ENCODE data around the gene RAB9B.
A peak's percentile ranks its signal among the peaks of the same experiment; 100 is the strongest.

Gene RAB9B

DNA sequence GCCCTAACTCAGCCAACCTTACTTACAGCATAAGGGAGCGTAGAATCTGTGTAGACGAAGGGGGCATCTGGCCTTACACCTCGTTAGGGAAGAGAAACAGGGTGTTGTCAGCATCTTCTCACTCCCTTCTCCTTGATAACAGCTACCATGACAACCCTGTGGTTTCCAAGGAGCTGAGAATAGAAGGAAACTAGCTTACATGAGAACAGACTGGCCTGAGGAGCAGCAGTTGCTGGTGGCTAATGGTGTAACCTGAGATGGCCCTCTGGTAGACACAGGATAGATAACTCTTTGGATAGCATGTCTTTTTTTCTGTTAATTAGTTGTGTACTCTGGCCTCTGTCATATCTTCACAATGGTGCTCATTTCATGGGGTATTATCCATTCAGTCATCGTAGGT is 40.8 kb downstream of the RAB9B start:
- 89 to 90% methylated on average over 2 to 4 of the region's 4 CpGs for WGBS, 2 experiments
- Histone ChIP-seq H3K27me3 (ENCODE audit: control insufficient read depth, insufficient read depth, low read length, poor library complexity, severe bottlenecking) (no peaks in the 10 kb centered on the region), H3K4me3 (ENCODE audit: insufficient read depth, low read depth, low read length) (no peak overlapping the region), H3K9me3 (ENCODE audit: control insufficient read depth, low read length) (no peaks in the 10 kb centered on the region), H3K27ac (ENCODE audit: insufficient read depth, low read depth, low read length, poor library complexity, severe bottlenecking) (no peak overlapping the region), H3K4me1 (ENCODE audit: control insufficient read depth, insufficient read depth, low read length) (peaks cover 3% of the 10 kb centered on the region), H3K36me3 (ENCODE audit: control insufficient read depth, insufficient read depth, low read length) (no peaks in the 10 kb centered on the region)

DNA sequence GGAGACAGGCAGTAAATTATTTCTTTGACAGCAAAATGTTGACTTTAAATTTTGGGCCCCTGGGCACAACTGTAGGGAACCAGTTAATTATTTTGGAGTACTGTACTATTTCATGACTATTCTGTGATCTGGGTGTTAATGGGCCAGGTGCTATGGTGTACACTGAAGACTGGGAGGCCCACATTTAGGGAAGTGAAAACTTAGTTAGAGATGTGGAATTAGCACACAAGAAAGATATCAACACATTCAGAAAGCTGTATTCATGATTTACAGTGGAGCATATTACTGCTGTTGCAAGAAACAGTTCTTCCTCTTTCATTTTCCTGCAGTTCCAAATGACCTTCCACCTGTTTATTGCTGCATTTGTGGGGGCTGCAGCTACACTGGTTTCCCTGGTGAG is 43.1 kb downstream of the RAB9B start:
- Histone ChIP-seq H3K27me3 (ENCODE audit: control insufficient read depth, insufficient read depth, low read length, poor library complexity, severe bottlenecking) (no peaks in the 10 kb centered on the region), H3K27ac (ENCODE audit: insufficient read depth, low read depth, low read length, poor library complexity, severe bottlenecking) (no peak overlapping the region), H3K9me3 (ENCODE audit: control insufficient read depth, low read length) (no peaks in the 10 kb centered on the region), H3K4me1 (ENCODE audit: control insufficient read depth, insufficient read depth, low read length) (peaks cover 3% of the 10 kb centered on the region), H3K4me3 (ENCODE audit: insufficient read depth, low read depth, low read length) (no peak overlapping the region), H3K36me3 (ENCODE audit: control insufficient read depth, insufficient read depth, low read length) (no peaks in the 10 kb centered on the region)

DNA sequence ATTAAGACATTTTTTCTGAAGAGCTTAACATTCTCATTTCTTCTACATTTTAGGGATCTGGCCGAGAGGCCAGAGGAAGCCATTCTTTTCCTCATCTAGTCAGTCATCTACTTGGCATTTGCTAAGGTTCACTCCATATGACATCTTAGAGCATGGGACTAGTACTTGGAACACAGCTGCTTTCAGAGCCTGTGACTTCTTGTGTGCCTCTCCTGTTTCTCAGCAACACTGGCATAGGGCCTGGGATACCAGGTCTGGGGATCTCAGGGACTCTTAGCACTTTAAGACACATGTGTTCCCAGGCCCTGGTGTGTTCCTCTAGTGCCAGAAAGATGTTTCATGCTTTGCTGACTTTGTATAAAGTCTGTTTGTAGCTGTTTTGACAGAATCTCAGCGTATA is 48.1 kb downstream of the RAB9B start:
- Histone ChIP-seq H3K27ac (ENCODE audit: insufficient read depth, low read depth, low read length, poor library complexity, severe bottlenecking) (no peak overlapping the region), H3K4me3 (ENCODE audit: insufficient read depth, low read depth, low read length) (no peak overlapping the region), H3K9me3 (ENCODE audit: control insufficient read depth, low read length) (no peaks in the 10 kb centered on the region), H3K27me3 (ENCODE audit: control insufficient read depth, insufficient read depth, low read length, poor library complexity, severe bottlenecking) (no peaks in the 10 kb centered on the region), H3K4me1 (ENCODE audit: control insufficient read depth, insufficient read depth, low read length) (peaks cover 20% of the 10 kb centered on the region), H3K36me3 (ENCODE audit: control insufficient read depth, insufficient read depth, low read length) (no peaks in the 10 kb centered on the region)
- WGBS, 2 experiments: 95 to 96% methylated on average over 2 of the region's 2 CpGs

DNA sequence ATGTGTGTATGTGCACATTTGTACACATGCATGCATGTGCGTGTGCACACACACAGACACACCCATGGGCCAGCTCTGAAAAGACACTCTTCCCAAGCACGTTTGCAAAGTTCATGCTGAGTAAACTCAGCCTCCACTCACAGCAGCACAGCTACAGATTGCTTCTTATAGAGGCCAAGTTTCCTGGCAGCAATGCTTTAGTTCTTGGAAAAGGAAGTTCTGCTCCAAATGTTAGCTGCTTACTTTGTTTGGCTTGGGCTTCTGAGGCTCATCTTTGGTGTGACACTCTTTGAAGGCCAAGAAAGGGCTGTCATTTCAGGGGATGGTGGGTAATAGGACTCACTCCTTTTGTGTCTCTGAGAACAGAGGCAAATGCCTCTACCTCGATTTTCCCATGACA is 48.9 kb downstream of the RAB9B start:
- 83 to 89% methylated on average over 3 of the region's 3 CpGs for WGBS, 2 experiments
- Histone ChIP-seq H3K4me1 (ENCODE audit: control insufficient read depth, insufficient read depth, low read length) (peaks cover 23% of the 10 kb centered on the region), H3K27ac (ENCODE audit: insufficient read depth, low read depth, low read length, poor library complexity, severe bottlenecking) (no peak overlapping the region), H3K36me3 (ENCODE audit: control insufficient read depth, insufficient read depth, low read length) (no peaks in the 10 kb centered on the region), H3K4me3 (ENCODE audit: insufficient read depth, low read depth, low read length) (no peak overlapping the region), H3K27me3 (ENCODE audit: control insufficient read depth, insufficient read depth, low read length, poor library complexity, severe bottlenecking) (no peaks in the 10 kb centered on the region), H3K9me3 (ENCODE audit: control insufficient read depth, low read length) (no peaks in the 10 kb centered on the region)

DNA sequence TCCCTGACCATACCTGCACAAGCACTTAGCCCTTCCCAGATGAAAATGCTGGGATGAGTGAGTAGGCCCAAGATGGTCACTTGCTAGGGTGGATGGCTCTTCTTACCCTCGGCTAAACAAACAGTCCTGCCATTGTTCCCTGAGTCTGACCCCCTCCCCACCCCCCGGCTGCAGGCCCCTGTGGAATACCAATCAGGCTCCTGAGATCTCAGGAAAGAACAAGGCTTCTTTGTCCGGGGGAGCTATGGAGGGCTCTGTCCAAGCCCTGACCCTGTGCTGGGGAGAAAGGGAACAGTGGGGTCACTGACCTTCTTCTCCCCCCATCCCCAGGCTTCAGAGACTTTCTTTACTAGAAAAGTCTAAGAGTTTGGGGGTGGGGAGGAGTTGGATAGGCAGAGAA is 49.4 kb downstream of the RAB9B start:
- WGBS, 2 experiments: 22 to 40% methylated on average over 1 to 3 of the region's 3 CpGs
- Histone ChIP-seq H3K36me3 (ENCODE audit: control insufficient read depth, insufficient read depth, low read length) (no peaks in the 10 kb centered on the region), H3K9me3 (ENCODE audit: control insufficient read depth, low read length) (no peaks in the 10 kb centered on the region), H3K4me3 (ENCODE audit: insufficient read depth, low read depth, low read length) (no peak overlapping the region), H3K4me1 (ENCODE audit: control insufficient read depth, insufficient read depth, low read length) (peaks cover 23% of the 10 kb centered on the region), H3K27ac (ENCODE audit: insufficient read depth, low read depth, low read length, poor library complexity, severe bottlenecking) (peak overlapping the region; percentile 6), H3K27me3 (ENCODE audit: control insufficient read depth, insufficient read depth, low read length, poor library complexity, severe bottlenecking) (no peaks in the 10 kb centered on the region)

DNA sequence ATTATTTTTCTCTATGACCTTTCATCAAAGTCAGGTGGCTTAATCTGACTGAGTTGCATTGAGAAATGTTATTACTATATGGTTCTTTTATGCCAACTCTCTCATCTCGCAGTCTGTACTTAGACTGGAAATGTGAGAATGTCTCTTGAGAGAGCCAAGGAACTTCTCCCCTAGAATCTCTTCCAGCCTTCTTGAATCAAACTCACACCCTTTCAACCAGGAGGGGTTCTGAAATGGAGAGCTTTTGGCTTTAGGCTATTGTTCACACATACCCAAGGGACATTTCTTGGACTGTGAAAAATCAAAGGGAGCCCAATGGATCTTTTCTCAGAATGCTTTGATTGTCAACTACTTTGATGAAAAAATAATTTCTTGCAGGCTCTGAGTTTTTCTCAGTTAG is 50.4 kb downstream of the RAB9B start:
- Histone ChIP-seq H3K27me3 (ENCODE audit: control insufficient read depth, insufficient read depth, low read length, poor library complexity, severe bottlenecking) (no peaks in the 10 kb centered on the region), H3K4me3 (ENCODE audit: insufficient read depth, low read depth, low read length) (no peak overlapping the region), H3K4me1 (ENCODE audit: control insufficient read depth, insufficient read depth, low read length) (peaks cover 32% of the 10 kb centered on the region), H3K9me3 (ENCODE audit: control insufficient read depth, low read length) (no peaks in the 10 kb centered on the region), H3K36me3 (ENCODE audit: control insufficient read depth, insufficient read depth, low read length) (no peaks in the 10 kb centered on the region), H3K27ac (ENCODE audit: insufficient read depth, low read depth, low read length, poor library complexity, severe bottlenecking) (no peak overlapping the region)
- WGBS, 2 experiments: 100% methylated on average over 1 of the region's 1 CpG; no CpG with 5 or more reads in 1 of the 2 experiments

GRCh38 chrX:103781062-103781402 is 51.0 kb downstream of the RAB9B start:
- Histone ChIP-seq H3K4me1 (ENCODE audit: control insufficient read depth, insufficient read depth, low read length) (peaks cover 34% of the 10 kb centered on the region), H3K27ac (ENCODE audit: insufficient read depth, low read depth, low read length, poor library complexity, severe bottlenecking) (no peak overlapping the region), H3K36me3 (ENCODE audit: control insufficient read depth, insufficient read depth, low read length) (no peaks in the 10 kb centered on the region), H3K27me3 (ENCODE audit: control insufficient read depth, insufficient read depth, low read length, poor library complexity, severe bottlenecking) (no peaks in the 10 kb centered on the region), H3K9me3 (ENCODE audit: control insufficient read depth, low read length) (no peaks in the 10 kb centered on the region), H3K4me3 (ENCODE audit: insufficient read depth, low read depth, low read length) (no peak overlapping the region)
- WGBS, 2 experiments: 64 to 83% methylated on average over 3 to 4 of the region's 4 CpGs

DNA sequence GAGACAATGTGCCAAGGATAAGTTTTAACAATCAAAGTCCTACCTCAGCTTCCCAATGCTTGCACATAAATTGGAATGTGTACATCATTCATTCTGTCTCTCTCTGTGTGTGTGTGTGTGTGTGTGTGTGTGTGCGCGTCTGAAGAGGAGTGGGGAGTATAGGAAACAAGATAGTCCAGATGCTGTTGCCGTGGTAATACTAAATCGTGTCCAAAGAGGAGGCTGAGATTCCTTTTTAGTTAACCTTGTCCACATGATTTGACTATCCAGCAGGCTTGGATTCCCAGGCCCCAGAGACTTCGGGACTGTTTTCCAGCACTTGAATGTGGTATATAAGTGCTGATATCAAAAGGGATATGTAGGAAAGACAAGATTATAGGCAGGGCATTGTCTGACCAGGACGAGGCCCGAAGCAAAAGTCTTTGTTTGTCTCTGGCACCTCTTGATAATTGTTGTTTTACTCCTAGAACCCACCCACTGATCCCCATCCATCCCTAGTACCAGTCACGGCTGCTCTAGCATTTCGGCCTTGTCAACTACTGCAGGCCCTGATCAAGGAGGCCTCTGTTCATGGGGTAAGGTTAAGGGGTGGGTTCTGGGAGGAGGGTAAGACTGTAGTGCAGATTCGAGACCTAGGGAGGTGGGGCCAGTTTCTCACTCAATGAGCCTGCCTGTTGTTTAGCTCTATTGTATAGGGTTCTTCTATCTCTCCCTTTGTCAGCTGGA is 51.6 kb downstream of the RAB9B start:
- no peaks in the 10 kb centered on the region for H3K27me3 ChIP-seq (ENCODE audit: control insufficient read depth, insufficient read depth, low read length, poor library complexity, severe bottlenecking)
- H3K4me3 ChIP-seq (ENCODE audit: insufficient read depth, low read depth, low read length): no peak overlapping the region
- peaks cover 34% of the 10 kb centered on the region for H3K4me1 ChIP-seq (ENCODE audit: control insufficient read depth, insufficient read depth, low read length)
- no peaks in the 10 kb centered on the region for H3K9me3 ChIP-seq (ENCODE audit: control insufficient read depth, low read length)
- no peak overlapping the region for H3K27ac ChIP-seq (ENCODE audit: insufficient read depth, low read depth, low read length, poor library complexity, severe bottlenecking)
- no peaks in the 10 kb centered on the region for H3K36me3 ChIP-seq (ENCODE audit: control insufficient read depth, insufficient read depth, low read length)
- WGBS, 2 experiments: 86 to 87% methylated on average over 8 to 10 of the region's 10 CpGs

DNA sequence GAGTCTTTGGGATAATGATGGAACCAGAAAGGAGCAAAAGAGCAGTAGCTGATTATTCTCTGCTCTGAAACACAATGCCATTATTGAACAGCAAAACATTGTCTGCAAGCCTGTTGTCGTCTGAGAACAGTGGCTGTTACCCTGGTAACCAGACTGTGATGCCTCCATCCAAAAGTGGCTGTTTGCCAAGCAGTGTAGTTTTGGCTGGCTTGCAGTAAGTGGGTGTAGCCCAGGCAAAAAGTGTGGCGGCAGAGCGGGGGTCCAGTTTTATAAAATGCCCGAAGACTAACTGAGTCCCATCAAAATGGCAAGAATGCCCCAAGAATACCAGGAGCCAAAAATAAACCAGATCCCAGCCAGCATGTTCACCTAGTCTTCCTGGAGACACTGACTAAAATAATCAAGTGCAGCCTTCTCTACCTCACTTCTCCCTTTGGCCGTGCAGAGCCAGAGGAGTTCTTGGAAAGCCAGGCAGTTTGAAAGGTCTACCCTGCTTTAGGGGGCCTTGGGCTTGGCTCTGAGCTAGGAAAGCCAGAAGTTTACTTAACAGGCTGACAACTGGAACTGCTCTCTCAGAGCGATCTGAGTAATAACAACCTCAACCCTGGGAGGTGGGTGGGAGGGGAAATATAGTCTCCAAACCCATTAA is 52.8 kb downstream of the RAB9B start:
- no peak overlapping the region for H3K4me3 ChIP-seq (ENCODE audit: insufficient read depth, low read depth, low read length)
- H3K4me1 ChIP-seq (ENCODE audit: control insufficient read depth, insufficient read depth, low read length): peaks cover 34% of the 10 kb centered on the region
- H3K27ac ChIP-seq (ENCODE audit: insufficient read depth, low read depth, low read length, poor library complexity, severe bottlenecking): no peak overlapping the region
- no peaks in the 10 kb centered on the region for H3K36me3 ChIP-seq (ENCODE audit: control insufficient read depth, insufficient read depth, low read length)
- H3K27me3 ChIP-seq (ENCODE audit: control insufficient read depth, insufficient read depth, low read length, poor library complexity, severe bottlenecking): no peaks in the 10 kb centered on the region
- WGBS, 2 experiments: 82 to 84% methylated on average over 5 to 6 of the region's 6 CpGs
- no peaks in the 10 kb centered on the region for H3K9me3 ChIP-seq (ENCODE audit: control insufficient read depth, low read length)

- no peaks in the 10 kb centered on the region for H3K36me3 ChIP-seq (ENCODE audit: control insufficient read depth, insufficient read depth, low read length)
- H3K4me3 ChIP-seq (ENCODE audit: insufficient read depth, low read depth, low read length): peak within 1 kb of the TSS; percentile 34
- H3K4me1 ChIP-seq (ENCODE audit: control insufficient read depth, insufficient read depth, low read length): peaks cover 31% of the 10 kb centered on the region
- H3K27me3 ChIP-seq (ENCODE audit: control insufficient read depth, insufficient read depth, low read length, poor library complexity, severe bottlenecking): no peaks in the 10 kb centered on the region
- H3K9me3 ChIP-seq (ENCODE audit: control insufficient read depth, low read length): no peaks in the 10 kb centered on the region
- no peak within 1 kb of the TSS for H3K27ac ChIP-seq (ENCODE audit: insufficient read depth, low read depth, low read length, poor library complexity, severe bottlenecking)
- WGBS, 2 experiments: 40% methylated on average over 2 of the region's 2 CpGs
Measured at GRCh38 chrX:103776546-103776945, 55.5 kb downstream of the RAB9B start, which contains the start of gene PLP1. Gene PLP1, plus strand, starts transcription at chrX:103776840. Its CDS starts 156 bp downstream, at chrX:103776996.
